Endothelial cell of umbilical vein (primary cell): ENCODE data around the gene TEKTIP1. TPM values are rescaled to one million over a fixed set of nuclear protein-coding genes. Genes with fewer than 3 reads are reported as not detected.

Experiments used
- BruUV-seq: library from RNA; stranded (reverse); fragments of 400-500 nt; replicated peaks from 2 replicates; lab custom pipeline; 2021; lab: Mats Ljungman, UMichigan
- CTCF ChIA-PET: fragments of 300-600, 350-600 bp; sonication (Branson Sonifier 250); formaldehyde crosslinking; loops from one replicate; lab custom pipeline; 2021; ENCODE audit warnings: antibody characterized with exemption, inconsistent platforms; lab: Charles Lee
- POLR2A ChIA-PET: fragments of 300-600, 350-600 bp; sonication (Branson Sonifier 250); formaldehyde crosslinking; loops from one replicate; lab custom pipeline; 2021; ENCODE audit warnings: antibody characterized with exemption, inconsistent platforms; lab: Charles Lee
- DNase-seq: peaks from one replicate; pipeline ENCODE4 v3.0.0-alpha.2; 2011; ENCODE audit warnings: low read depth, low spot score
- FAIRE-seq: peaks from 2 replicates; lab custom pipeline; 2011; peaks lifted over from hg19 to GRCh38; lab: Jason Lieb, UNC
- H2AFZ ChIP-seq: 2 replicates; pipeline ENCODE4 v1.6.0; 2012; ENCODE audit warnings: low read depth, low read length, control low read depth, inconsistent platforms
- H3K27ac ChIP-seq: 2 replicates; pipeline ENCODE4 v1.5.1; 2011; ENCODE audit warnings: low read depth, mild to moderate bottlenecking, control low read depth, low read length, moderate library complexity; ENCODE audit not compliant: insufficient read depth
- H3K27me3 ChIP-seq, 2 experiments: 2 replicates each; pipeline versions ENCODE4 v1.6.0 to v1.6.1; 2011; ENCODE audit warnings: low read length in 2 of 2, mixed read lengths in 1 of 2; ENCODE audit not compliant: control insufficient read depth in 2 of 2, insufficient read depth in 2 of 2
- H3K36me3 ChIP-seq, 2 experiments: 2 replicates in 1 of 2; 3 replicates in 1 of 2; pipeline ENCODE4 v1.5.1; 2011; ENCODE audit warnings: low read length in 2 of 2, mild to moderate bottlenecking in 1 of 2, moderate library complexity in 1 of 2; ENCODE audit not compliant: control insufficient read depth in 2 of 2, insufficient read depth in 2 of 2; ENCODE audit errors: extremely low read depth in 1 of 2
- H3K4me1 ChIP-seq: 3 replicates; pipeline ENCODE4 v1.5.1; 2011; ENCODE audit warnings: mild to moderate bottlenecking, low read length; ENCODE audit not compliant: control insufficient read depth, insufficient read depth; ENCODE audit errors: extremely low read depth
- H3K4me2 ChIP-seq: 2 replicates; pipeline ENCODE4 v1.6.1; 2011; ENCODE audit warnings: low read length, control low read depth, mixed read lengths; ENCODE audit not compliant: insufficient read depth
- H3K4me3 ChIP-seq, 3 experiments: fragments of 200-600 bp in 1 of 3; sonication (generic), shearing (Covaris generic) in 1 of 3; replicated peaks in 1 of 3; 2 replicates each; pipeline ENCODE4 v1.5.1; 2011 to 2016; ENCODE audit warnings: control low read depth in 3 of 3, low read length in 3 of 3, mild to moderate bottlenecking in 2 of 3, inconsistent platforms in 1 of 3, low read depth in 1 of 3, moderate library complexity in 1 of 3; ENCODE audit not compliant: insufficient read depth in 1 of 3
- H3K79me2 ChIP-seq: 2 replicates; pipeline ENCODE4 v1.6.0; 2012; ENCODE audit warnings: low read length, inconsistent platforms; ENCODE audit not compliant: control insufficient read depth, insufficient read depth
- H3K9ac ChIP-seq: replicated peaks from 2 replicates; pipeline ENCODE3; 2011; ENCODE audit warnings: low read length, control low read depth; ENCODE audit not compliant: insufficient read depth; ENCODE audit errors: extremely low read depth
- H3K9me1 ChIP-seq: replicated peaks from 3 replicates; pipeline ENCODE4 v1.6.0; 2011; ENCODE audit warnings: mild to moderate bottlenecking, low read length; ENCODE audit not compliant: control insufficient read depth, insufficient read depth; ENCODE audit errors: extremely low read depth
- H3K9me3 ChIP-seq: replicated peaks from 2 replicates; pipeline ENCODE4 v1.5.1; 2012; ENCODE audit warnings: low read length, inconsistent platforms; ENCODE audit not compliant: control insufficient read depth, insufficient read depth
- H4K20me1 ChIP-seq: replicated peaks from 2 replicates; pipeline ENCODE3; 2011; ENCODE audit warnings: mild to moderate bottlenecking, low read length; ENCODE audit not compliant: control insufficient read depth, insufficient read depth; ENCODE audit errors: extremely low read depth
- CTCF ChIP-seq, 2 donors: IDR thresholded peaks; 1 replicate in 1 of 2; 2 replicates in 1 of 2; pipeline ENCODE4 v1.5.1; 2011; ENCODE audit warnings: low read length in 2 of 2, mild to moderate bottlenecking in 2 of 2, moderate library complexity in 2 of 2, control low read depth in 1 of 2, inconsistent platforms in 1 of 2, low read depth in 1 of 2; ENCODE audit not compliant: insufficient read depth in 1 of 2; ENCODE audit errors: extremely low read depth in 1 of 2
- EZH2 ChIP-seq: IDR thresholded peaks from 2 replicates; pipeline ENCODE4 v1.6.1; 2012; ENCODE audit warnings: borderline replicate concordance, low read depth, mild to moderate bottlenecking, moderate library complexity, low read length, inconsistent platforms; ENCODE audit not compliant: severe bottlenecking
- FOS ChIP-seq: IDR thresholded peaks from 2 replicates; pipeline ENCODE4 v1.6.1; 2011; ENCODE audit warnings: mild to moderate bottlenecking, low read length, moderate library complexity, borderline replicate concordance; ENCODE audit not compliant: insufficient read depth
- GATA2 ChIP-seq: IDR thresholded peaks from 2 replicates; pipeline ENCODE4 v1.7.0; 2011; ENCODE audit warnings: low read depth, mild to moderate bottlenecking, moderate library complexity, mixed read lengths, low read length; ENCODE audit not compliant: insufficient read length, insufficient read depth
- JUN ChIP-seq: IDR thresholded peaks from 2 replicates; pipeline ENCODE4 v1.6.1; 2011; ENCODE audit warnings: borderline replicate concordance, low read depth; ENCODE audit not compliant: insufficient read length, insufficient read depth
- MAX ChIP-seq: IDR thresholded peaks from 2 replicates; pipeline ENCODE4 v1.6.1; 2011; ENCODE audit not compliant: insufficient read depth, insufficient read length
- MYC ChIP-seq: IDR thresholded peaks from one replicate; pipeline ENCODE4 v1.6.1; 2011; ENCODE audit warnings: mild to moderate bottlenecking, low read depth, low read length
- POLR2A ChIP-seq: IDR thresholded peaks from 2 replicates; pipeline ENCODE4 v1.6.1; 2012; ENCODE audit warnings: low read depth, mild to moderate bottlenecking, control low read depth, low read length
- POLR2AphosphoS5 ChIP-seq: IDR thresholded peaks from 2 replicates; pipeline ENCODE4 v1.6.1; 2012; ENCODE audit warnings: low read depth, mild to moderate bottlenecking, control low read depth, low read length, moderate library complexity; ENCODE audit not compliant: insufficient read depth
- dilution Hi-C: fragments of 300-500 bp; cut with MboI; formaldehyde crosslinking; loops from one replicate; pipeline ENCODE4 v1.15.0; 2019; ENCODE audit warnings: low sequenced_read_pairs; ENCODE audit not compliant: extremely low pct_ligation_motif_present
- intact Hi-C: fragments of 100-400 bp; cut with micrococcal nuclease; formaldehyde crosslinking; loops from one replicate; pipeline ENCODE4 v1.10.0; 2022
- polyA plus RNA-seq, 4 experiments: library from polyadenylated mRNA; depleted of rRNA in 3 of 4; stranded (reverse) in 3 of 4; unstranded in 1 of 4; fragments of >200 nt; gene quantifications; 2 replicates each; pipeline versions ENCODE4 v1.2.1 to v1.2.3, GENCODE V29; 2011 to 2012; ENCODE audit warnings: missing spikeins in 1 of 4
- total RNA-seq: library from RNA; stranded (reverse); gene quantifications from 2 replicates; pipeline ENCODE4 v1.2.3, GENCODE V29; 2021

Gene TEKTIP1
- total and polyA plus RNA-seq, 2 donors (not counting 3 experiments of a cell fraction or from before 2014, with no cell fraction given) = 0.73 TPM; not detected in 1

- no peaks in the 10 kb centered on the region for H3K9me3 ChIP-seq
- no peaks in the 10 kb centered on the region for H4K20me1 ChIP-seq
- no peak for FAIRE-seq
- H3K36me3 ChIP-seq = peaks cover 9 to 56% of the 10 kb centered on the region in 2 experiments
- H3K9me1 ChIP-seq = no peaks in the 10 kb centered on the region
- no peak overlapping the region for H3K27ac ChIP-seq
- TF ChIP-seq FOS (no peak), EZH2 (no peak), CTCF (IDR thresholded peaks at IDR 0.05; ENCODE audit: extremely low read depth in 1 of 2, insufficient read depth in 1 of 2, low read depth in 1 of 2, low read length in 2 of 2) (no peak), POLR2AphosphoS5 (no peak), MYC (no peak), MAX (no peak), JUN (no peak), GATA2 (no peak), POLR2A (no peak)
- no peak overlapping the region for H3K4me2 ChIP-seq
- no peak overlapping the region for H3K9ac ChIP-seq
- dilution Hi-C loops (no loop called here), intact Hi-C loops (no loop called here)
- no peaks in the 10 kb centered on the region for H3K4me1 ChIP-seq
- DNase-seq = no peak
- H3K27me3 ChIP-seq = no peaks in the 10 kb centered on the region
- no peaks in the 10 kb centered on the region for H3K79me2 ChIP-seq
- no TSS peak for BruUV-seq
- H3K4me3 ChIP-seq = no peak overlapping the region
- CTCF ChIA-PET = interaction anchor here (1.2 kb wide), 1 partner anchor 13 kb away, joined by 4 read pairs; no protein-coding TSS in a partner anchor
- POLR2A ChIA-PET = no interaction called here
- no peak overlapping the region for H2AFZ ChIP-seq
These were observed 7.3 kb upstream of the TEKTIP1 start for GRCh38 chr19:3531716-3532115.
